Measurements from ENCODE around the gene BRI3.

DNA sequence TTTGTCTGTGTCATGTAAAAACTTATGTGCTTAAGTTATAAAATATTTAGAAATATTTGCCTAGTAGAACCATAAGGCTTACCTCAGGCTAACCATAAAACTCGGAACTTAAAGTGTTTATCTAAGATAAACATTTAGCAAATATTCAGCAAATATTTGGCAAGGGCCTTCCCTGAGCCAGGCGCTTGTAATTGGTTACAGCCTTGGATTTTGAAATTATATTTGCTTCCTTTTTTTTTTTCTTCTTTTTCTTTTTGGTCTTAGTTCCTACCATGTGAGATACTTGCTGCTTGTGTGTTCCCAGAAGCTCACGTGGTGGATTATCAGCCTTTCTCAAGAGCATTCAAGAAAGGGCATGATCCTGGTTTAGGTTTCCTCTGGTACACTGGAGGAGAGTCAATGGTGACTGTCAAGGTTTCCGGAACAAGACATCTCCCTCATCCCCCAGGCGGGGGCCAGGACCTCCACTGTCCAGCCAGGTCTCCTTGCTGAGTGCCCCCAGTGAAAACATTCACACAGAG, 5.2 kb upstream of the BRI3 start:
- no peak for TF ChIP-seq CTCF (IDR thresholded peaks at IDR 0.05; ENCODE audit: low read length)
- no peak for TF ChIP-seq EZH2 (IDR thresholded peaks at IDR 0.05; ENCODE audit: borderline replicate concordance, low read length)

All from OCI-LY1 (cell line).